Endometrial microvascular endothelial cells (primary cell): ENCODE data around the gene ZNF577. TPM values are rescaled to one million over a fixed set of nuclear protein-coding genes. Genes with fewer than 3 reads are reported as not detected.
"Not testable (repeated sequence)": the region's sequence is repeated elsewhere in the genome, so short reads cannot be mapped to it uniquely, and the experiment has no call there.

Experiments
- in situ Hi-C: cut with HindIII; loops from 2 replicates; pipeline ENCODE4 v1.10.0; 2017; ENCODE audit warnings: low sequenced_read_pairs, low pct_unique_long_range_greater_than_20kb; ENCODE audit errors: inconsistent ontology term
- total RNA-seq: library from RNA; depleted of rRNA; stranded (reverse); fragments of >200 nt; gene quantifications from one replicate; pipeline ENCODE4 v1.2.3, GENCODE V29; 2015; ENCODE audit errors: inconsistent ontology term

The ZNF577 gene
- 6.5 TPM for total RNA-seq

DNA sequence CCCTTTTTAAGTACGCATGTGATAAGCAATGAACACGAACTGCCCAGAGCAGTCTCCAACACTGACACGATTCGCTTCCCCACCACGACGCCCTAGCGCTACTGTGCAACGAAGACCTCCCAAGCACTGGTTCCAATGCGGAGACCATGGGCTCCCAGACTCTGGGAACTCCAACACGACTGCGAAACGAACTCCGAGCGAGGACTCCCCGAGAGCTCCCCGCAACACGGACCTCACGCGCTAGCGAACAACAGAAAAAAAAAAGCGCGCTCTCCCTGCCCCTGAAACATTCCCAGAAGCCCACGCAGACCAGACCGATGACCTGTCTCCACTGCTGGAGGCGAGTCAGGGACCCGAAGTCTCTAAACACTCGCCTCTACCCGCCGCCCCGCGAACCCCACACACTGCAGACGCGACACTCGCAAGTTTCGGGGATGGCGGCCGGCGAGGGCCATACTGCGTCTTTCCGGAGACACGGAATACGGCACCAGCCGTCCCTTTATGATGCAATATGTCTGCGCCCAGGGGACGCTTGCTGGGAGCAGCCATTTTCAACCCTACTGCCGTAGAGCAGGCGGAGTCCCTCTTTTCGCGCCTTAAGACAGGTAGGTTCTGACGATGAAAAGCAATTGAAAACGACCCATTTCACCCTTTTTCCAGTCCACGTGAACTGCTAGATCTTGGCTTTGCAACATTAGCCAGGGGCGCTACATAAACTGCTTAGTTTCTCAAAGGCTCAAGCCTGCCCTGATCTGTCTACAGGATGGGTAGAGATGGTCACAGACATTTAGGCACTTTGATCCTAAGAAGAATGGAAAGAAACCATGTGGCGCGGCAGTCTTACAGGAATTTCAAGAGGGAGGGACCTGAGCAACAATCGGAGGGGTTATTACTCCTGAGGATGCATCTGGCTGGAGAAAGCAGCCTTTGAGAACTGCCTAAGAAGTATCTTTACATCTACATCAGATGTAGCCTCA is at the start of gene ZNF577:
Gene ZNF577 (minus strand): TSS at position 430 of the 977 bp plus-strand sequence. CDS start 7,569 bp downstream, outside the sequence.
- in situ Hi-C loops: no loop called here

- in situ Hi-C loops: no loop called here
Measured at GRCh38 chr19:51931921-51932320, 44.2 kb upstream of the ZNF577 start.

DNA sequence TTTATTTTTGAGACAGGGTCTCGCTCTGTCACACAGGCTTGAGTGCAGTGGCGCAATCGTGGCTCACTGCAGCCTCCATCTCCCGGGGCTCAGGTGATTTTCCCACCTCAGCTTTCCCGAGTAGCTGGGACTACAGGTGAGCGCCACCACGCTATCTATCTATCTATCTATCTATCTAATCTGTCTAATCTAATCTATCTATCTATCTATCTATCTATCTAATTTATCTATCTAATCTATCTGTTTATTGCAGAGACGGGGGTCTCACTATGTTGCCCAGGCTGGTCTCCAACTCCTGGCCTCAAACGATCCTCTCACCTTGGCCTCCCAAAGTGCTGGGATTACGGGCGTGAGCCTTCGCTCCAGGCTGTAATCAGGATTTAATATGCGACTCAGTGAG is 40.1 kb upstream of the ZNF577 start:
- in situ Hi-C loops: no loop called here

- in situ Hi-C loops: no loop called here
Measured at GRCh38 chr19:51926784-51927741, 39.3 kb upstream of the ZNF577 start, which contains the start of gene ZNF613. Gene ZNF613 (plus strand): TSS chr19:51927472. CDS start chr19:51936221, 8,749 bp downstream.

GRCh38 chr19:51926426-51926783 is 38.7 kb upstream of the ZNF577 start:
- in situ Hi-C loops: no loop called here

- in situ Hi-C loops: no loop called here
Measured at GRCh38 chr19:51921949-51922348, 34.2 kb upstream of the ZNF577 start.

DNA sequence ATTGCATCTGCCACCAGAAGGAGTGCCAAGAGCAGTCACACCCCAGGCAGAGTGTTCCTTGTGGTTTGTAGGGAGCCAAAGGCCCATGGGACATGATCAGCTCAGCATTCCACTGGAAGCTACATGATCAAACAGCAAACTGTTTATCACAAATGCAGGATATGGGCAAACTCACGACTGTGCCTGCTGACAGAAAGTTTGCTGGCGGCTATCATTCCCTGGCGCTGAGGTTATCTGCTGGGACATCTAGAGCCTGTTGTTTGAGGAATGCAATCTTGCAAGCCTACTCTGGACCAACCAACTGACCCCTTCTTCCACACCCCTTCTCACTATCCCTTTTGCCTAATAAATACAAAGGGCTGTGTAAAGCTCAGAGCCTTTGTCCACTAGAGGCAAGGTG is 31.9 kb upstream of the ZNF577 start:
- in situ Hi-C loops: no loop called here

- in situ Hi-C loops: no loop called here
Measured at GRCh38 chr19:51916167-51916566, 28.4 kb upstream of the ZNF577 start.

- in situ Hi-C loops: no loop called here
Measured at GRCh38 chr19:51915324-51915867, 27.6 kb upstream of the ZNF577 start.

- in situ Hi-C loops: not testable (repeated sequence)
Measured at GRCh38 chr19:51907981-51908380, 20.2 kb upstream of the ZNF577 start.

DNA sequence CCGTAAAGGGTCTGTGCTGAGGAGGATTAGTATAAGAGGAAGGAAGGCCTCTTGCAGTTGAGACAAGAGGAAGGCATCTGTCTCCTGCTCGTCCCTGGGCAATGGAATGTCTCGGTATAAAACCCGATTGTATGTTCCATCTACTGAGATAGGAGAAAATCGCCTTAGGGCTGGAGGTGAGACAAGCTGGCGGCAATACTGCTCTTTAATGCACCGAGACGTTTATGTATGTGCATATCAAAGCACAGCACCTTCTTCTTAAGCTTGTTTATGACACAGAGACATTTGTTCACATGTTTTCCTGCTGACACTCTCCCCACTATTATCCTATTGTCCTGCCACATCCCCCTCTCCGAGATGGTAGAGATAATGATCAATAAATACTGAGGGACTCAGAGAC is 18.4 kb upstream of the ZNF577 start:
- in situ Hi-C loops: not testable (repeated sequence)

- in situ Hi-C loops: not testable (repeated sequence)
Measured at GRCh38 chr19:51905639-51906038, 17.9 kb upstream of the ZNF577 start.

GRCh38 chr19:51905206-51905605 is 17.5 kb upstream of the ZNF577 start:
- in situ Hi-C loops: no loop called here

- in situ Hi-C loops: no loop called here
Measured at GRCh38 chr19:51904331-51905165, 16.8 kb upstream of the ZNF577 start, which contains the start of gene ZNF649. Gene ZNF649 (minus strand): TSS chr19:51905017. CDS start chr19:51900107, 4,910 bp downstream.

DNA sequence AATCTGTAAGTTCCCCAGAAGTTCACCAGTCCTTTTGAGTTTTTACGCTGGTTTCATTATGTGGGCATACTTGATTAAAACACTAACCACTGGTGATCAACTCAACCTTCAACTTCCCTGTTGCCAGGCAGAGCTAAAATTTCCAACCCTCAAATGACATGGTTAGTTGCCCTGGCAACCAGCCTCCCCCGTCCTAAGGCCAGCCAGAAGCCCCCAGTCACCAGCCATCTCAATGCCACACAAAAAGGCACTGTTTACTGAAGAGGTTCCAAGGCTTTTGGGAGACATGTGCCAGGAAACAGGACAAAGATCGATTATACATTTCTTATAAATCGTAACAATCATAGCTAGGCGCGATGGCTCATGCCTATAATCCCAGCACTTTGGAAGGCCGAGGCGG is 15.4 kb upstream of the ZNF577 start:
- in situ Hi-C loops: no loop called here

DNA sequence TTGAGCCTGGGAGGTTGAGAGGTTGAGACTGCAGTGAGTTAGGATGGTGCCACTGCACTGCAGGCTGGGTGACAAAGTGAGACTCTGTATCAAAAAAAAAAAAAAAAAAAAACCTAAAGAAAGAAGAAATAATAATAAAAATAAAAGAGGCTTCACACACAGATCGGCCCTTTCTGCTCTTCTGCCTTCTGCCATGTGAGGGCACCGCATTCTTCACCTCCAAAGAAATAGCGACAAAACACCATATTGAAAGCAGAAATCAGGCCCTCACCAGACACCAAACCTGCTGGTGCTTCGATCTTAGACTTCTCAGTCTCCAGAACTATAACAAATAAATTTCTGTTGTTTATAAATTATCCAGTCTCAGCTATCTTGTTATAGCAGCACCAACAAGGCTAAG is 14.1 kb upstream of the ZNF577 start:
- in situ Hi-C loops: no loop called here

GRCh38 chr19:51891193-51891747 is 3.5 kb upstream of the ZNF577 start:
- in situ Hi-C loops: no loop called here

GRCh38 chr19:51889934-51890333 is 2.2 kb upstream of the ZNF577 start:
- in situ Hi-C loops: no loop called here
